Activated CD4-positive, CD25-positive, alpha-beta regulatory T cell treated with anti-CD3 and anti-CD28 coated beads, Interleukin-2, amount 50 U/mL, for 72 hours (primary cell): ENCODE results near the gene MIS18A.

Experiments used
- DNase-seq: peaks from one replicate; pipeline ENCODE4 v3.0.0; 2021

MIS18A gene

GRCh38 chr21:32249511-32250280, 29.2 kb downstream of the MIS18A start:
- no peak for DNase-seq

- DNase-seq, result no peak
These were observed 30.0 kb downstream of the MIS18A start for GRCh38 chr21:32248571-32249461.

- no peak for DNase-seq
These were observed 32.2 kb downstream of the MIS18A start for GRCh38 chr21:32246571-32247140.

- no peak for DNase-seq
These were observed 32.9 kb downstream of the MIS18A start for GRCh38 chr21:32245971-32246370.

GRCh38 chr21:32240851-32241687, 37.8 kb downstream of the MIS18A start:
- DNase-seq, result no peak

GRCh38 chr21:32239551-32239950, 39.3 kb downstream of the MIS18A start:
- DNase-seq, result no peak

GRCh38 chr21:32238063-32238462, 40.8 kb downstream of the MIS18A start:
- DNase-seq, result no peak

- DNase-seq, result no peak
These were observed 41.8 kb downstream of the MIS18A start for GRCh38 chr21:32237021-32237420.

GRCh38 chr21:32233722-32234301, 45.0 kb downstream of the MIS18A start:
- DNase-seq, result no peak

- no peak for DNase-seq
These were observed 45.7 kb downstream of the MIS18A start for GRCh38 chr21:32233055-32233546.

GRCh38 chr21:32226444-32226843, 52.4 kb downstream of the MIS18A start:
- DNase-seq, result no peak
